Stimulated activated CD8-positive, alpha-beta memory T cell treated with anti-CD3 and anti-CD28 coated beads, Interleukin-7, amount 100 ng/mL, for 4 hours (primary cell): ENCODE data around the gene POLR1H.
"Not testable (repeated sequence)": the region's sequence is repeated elsewhere in the genome, so short reads cannot be mapped to it uniquely, and the experiment has no call there.

ENCODE experiments used
- DNase-seq, 2 donors: peaks; one replicate each; pipeline ENCODE4 v3.0.0-alpha.2; 2020; ENCODE audit warnings: low read depth in 2 of 2

Gene POLR1H

GRCh38 chr6:30061092-30061857 lies at the start of gene POLR1H:
POLR1H (plus strand) TSS chr6:30061265; CDS start chr6:30061525, 260 bp downstream.
- peak; percentile 80 to 82 for DNase-seq

GRCh38 chr6:30013291-30013922 lies 47.7 kb upstream of the POLR1H start:
- DNase-seq = peak in 1 of 2 donors; percentile 18

GRCh38 chr6:30019819-30020218 lies 41.2 kb upstream of the POLR1H start:
- no peak for DNase-seq

- no peak for DNase-seq
Measured at GRCh38 chr6:30020626-30021025, 40.4 kb upstream of the POLR1H start.

GRCh38 chr6:30022189-30022588 lies 38.9 kb upstream of the POLR1H start:
- no peak for DNase-seq

GRCh38 chr6:30022712-30023111 lies 38.4 kb upstream of the POLR1H start:
- not testable (repeated sequence) for DNase-seq

GRCh38 chr6:30025186-30025585 lies 35.9 kb upstream of the POLR1H start:
- DNase-seq = no peak

- no peak for DNase-seq
Measured at GRCh38 chr6:30029588-30029987, 31.5 kb upstream of the POLR1H start.

GRCh38 chr6:30031381-30031780 lies 29.7 kb upstream of the POLR1H start:
- DNase-seq = no peak

GRCh38 chr6:30033440-30033839 lies 27.6 kb upstream of the POLR1H start:
- not testable (repeated sequence) for DNase-seq

- no peak for DNase-seq
Measured at GRCh38 chr6:30035784-30036183, 25.3 kb upstream of the POLR1H start.

GRCh38 chr6:30037182-30037788 lies 23.8 kb upstream of the POLR1H start:
- no peak for DNase-seq

- DNase-seq = no peak
Measured at GRCh38 chr6:30041221-30041620, 19.8 kb upstream of the POLR1H start.

GRCh38 chr6:30041821-30042220 lies 19.2 kb upstream of the POLR1H start:
- DNase-seq = no peak

- DNase-seq = no peak
Measured at GRCh38 chr6:30042476-30042875, 18.6 kb upstream of the POLR1H start.

- no peak for DNase-seq
Measured at GRCh38 chr6:30042914-30043313, 18.2 kb upstream of the POLR1H start.

GRCh38 chr6:30043744-30044143 lies 17.3 kb upstream of the POLR1H start:
- DNase-seq = no peak

- no peak for DNase-seq
Measured at GRCh38 chr6:30044630-30045029, 16.4 kb upstream of the POLR1H start.

GRCh38 chr6:30047220-30047619 lies 13.8 kb upstream of the POLR1H start:
- DNase-seq = no peak

GRCh38 chr6:30053682-30054081 lies 7.4 kb upstream of the POLR1H start:
- no peak for DNase-seq

- no peak for DNase-seq
Measured at GRCh38 chr6:30055513-30055912, 5.6 kb upstream of the POLR1H start.

GRCh38 chr6:30060606-30061091 lies 416 bp upstream of the POLR1H start:
- DNase-seq = no peak
